HS-5 (cell line): ENCODE measurements around the gene CHP2.
"Not testable (repeated sequence)": the region's sequence is repeated elsewhere in the genome, so short reads cannot be mapped to it uniquely, and the experiment has no call there.

ENCODE experiments used
- DNase-seq: peaks from one replicate; pipeline ENCODE4 v3.0.0-alpha.2; 2012; ENCODE audit warnings: low read depth

The CHP2 gene

GRCh38 chr16:23754594-23755483 lies at the start of gene CHP2:
Gene CHP2 (plus strand): TSS chr16:23755026. CDS start chr16:23755050, 24 bp downstream.
- no peak for DNase-seq

GRCh38 chr16:23705517-23705902 lies 49.3 kb upstream of the CHP2 start:
- DNase-seq, result no peak

GRCh38 chr16:23706439-23706838 lies 48.4 kb upstream of the CHP2 start:
- DNase-seq, result no peak

GRCh38 chr16:23709536-23709935 lies 45.3 kb upstream of the CHP2 start:
- no peak for DNase-seq

- no peak for DNase-seq
Measured at GRCh38 chr16:23710008-23710407, 44.8 kb upstream of the CHP2 start.

- no peak for DNase-seq
Measured at GRCh38 chr16:23710504-23710903, 44.3 kb upstream of the CHP2 start.

GRCh38 chr16:23711785-23712184 lies 43.0 kb upstream of the CHP2 start:
- DNase-seq, result no peak

- DNase-seq, result no peak
Measured at GRCh38 chr16:23712976-23713375, 41.9 kb upstream of the CHP2 start, which contains the start of gene ERN2. Gene ERN2 (minus strand): TSS chr16:23713222. CDS start chr16:23713187, 35 bp downstream.

- DNase-seq, result no peak
Measured at GRCh38 chr16:23716484-23716883, 38.3 kb upstream of the CHP2 start.

GRCh38 chr16:23722613-23723240 lies 32.1 kb upstream of the CHP2 start:
- DNase-seq, result not testable (repeated sequence)

GRCh38 chr16:23724096-23724784 lies 30.6 kb upstream of the CHP2 start:
- no peak for DNase-seq

- DNase-seq, result no peak
Measured at GRCh38 chr16:23724785-23725131, 30.1 kb upstream of the CHP2 start.

GRCh38 chr16:23726710-23727109 lies 28.1 kb upstream of the CHP2 start:
- no peak for DNase-seq

GRCh38 chr16:23728112-23728477 lies 26.7 kb upstream of the CHP2 start:
- no peak for DNase-seq

GRCh38 chr16:23729503-23730424 lies 25.1 kb upstream of the CHP2 start:
- no peak for DNase-seq

GRCh38 chr16:23734176-23734893 lies 20.5 kb upstream of the CHP2 start:
- no peak for DNase-seq

GRCh38 chr16:23737423-23738028 lies 17.3 kb upstream of the CHP2 start:
- not testable (repeated sequence) for DNase-seq

GRCh38 chr16:23739516-23739915 lies 15.3 kb upstream of the CHP2 start:
- DNase-seq, result no peak

- DNase-seq, result no peak
Measured at GRCh38 chr16:23741675-23742303, 13.0 kb upstream of the CHP2 start.

- no peak for DNase-seq
Measured at GRCh38 chr16:23742766-23743165, 12.1 kb upstream of the CHP2 start.
